Measurements from ENCODE around the gene KIF1A.
"Not testable (repeated sequence)": the region's sequence is repeated elsewhere in the genome, so short reads cannot be mapped to it uniquely, and the experiment has no call there.

KIF1A gene

GRCh38 chr2:240696469-240696868 lies 123.5 kb downstream of the KIF1A start:
- DNase-seq: not testable (repeated sequence)

- not testable (repeated sequence) for DNase-seq
Measured at GRCh38 chr2:240695593-240695992, 124.4 kb downstream of the KIF1A start.

GRCh38 chr2:240694304-240694703 lies 125.7 kb downstream of the KIF1A start:
- DNase-seq: not testable (repeated sequence)

GRCh38 chr2:240692583-240693561 lies 127.1 kb downstream of the KIF1A start:
- DNase-seq: not testable (repeated sequence)

- DNase-seq: not testable (repeated sequence)
Measured at GRCh38 chr2:240691631-240692420, 128.2 kb downstream of the KIF1A start, which contains the start of gene AQP12A. Gene AQP12A (plus strand): TSS chr2:240691866. CDS start chr2:240691914, 48 bp downstream.

GRCh38 chr2:240691075-240691427 lies 129.0 kb downstream of the KIF1A start:
- not testable (repeated sequence) for DNase-seq

- DNase-seq: not testable (repeated sequence)
Measured at GRCh38 chr2:240690421-240691074, 129.5 kb downstream of the KIF1A start.

- no peak for DNase-seq
Measured at GRCh38 chr2:240689975-240690374, 130.0 kb downstream of the KIF1A start.

- no peak for DNase-seq
Measured at GRCh38 chr2:240688553-240688919, 131.5 kb downstream of the KIF1A start.

GRCh38 chr2:240687741-240688552 lies 132.1 kb downstream of the KIF1A start:
- no peak for DNase-seq

- no peak for DNase-seq
Measured at GRCh38 chr2:240687045-240687740, 132.8 kb downstream of the KIF1A start.

GRCh38 chr2:240686460-240686859 lies 133.6 kb downstream of the KIF1A start:
- DNase-seq: no peak

GRCh38 chr2:240685771-240686371 lies 134.1 kb downstream of the KIF1A start:
- DNase-seq: no peak

GRCh38 chr2:240683980-240684728 lies 135.9 kb downstream of the KIF1A start:
- not testable (repeated sequence) for DNase-seq

- not testable (repeated sequence) for DNase-seq
Measured at GRCh38 chr2:240683329-240683979, 136.6 kb downstream of the KIF1A start.

GRCh38 chr2:240682431-240683224 lies 137.4 kb downstream of the KIF1A start, which contains the start of gene AQP12B:
Gene AQP12B (minus strand): TSS chr2:240682885. CDS start chr2:240682837, 48 bp downstream.
- not testable (repeated sequence) for DNase-seq

- DNase-seq: not testable (repeated sequence)
Measured at GRCh38 chr2:240680185-240680584, 139.8 kb downstream of the KIF1A start.

- DNase-seq: not testable (repeated sequence)
Measured at GRCh38 chr2:240678909-240679308, 141.1 kb downstream of the KIF1A start.

GRCh38 chr2:240678043-240678442 lies 142.0 kb downstream of the KIF1A start:
- not testable (repeated sequence) for DNase-seq

Measured in NCI-H1436 treated with DMSO at 0.1 percent for 48 hours (cell line).